ENCODE results near the gene HCRT. TPM values are rescaled to one million over a fixed set of nuclear protein-coding genes. Genes with fewer than 3 reads are reported as not detected.

The HCRT gene
- total and polyA plus RNA-seq, 12 donors = not detected

DNA sequence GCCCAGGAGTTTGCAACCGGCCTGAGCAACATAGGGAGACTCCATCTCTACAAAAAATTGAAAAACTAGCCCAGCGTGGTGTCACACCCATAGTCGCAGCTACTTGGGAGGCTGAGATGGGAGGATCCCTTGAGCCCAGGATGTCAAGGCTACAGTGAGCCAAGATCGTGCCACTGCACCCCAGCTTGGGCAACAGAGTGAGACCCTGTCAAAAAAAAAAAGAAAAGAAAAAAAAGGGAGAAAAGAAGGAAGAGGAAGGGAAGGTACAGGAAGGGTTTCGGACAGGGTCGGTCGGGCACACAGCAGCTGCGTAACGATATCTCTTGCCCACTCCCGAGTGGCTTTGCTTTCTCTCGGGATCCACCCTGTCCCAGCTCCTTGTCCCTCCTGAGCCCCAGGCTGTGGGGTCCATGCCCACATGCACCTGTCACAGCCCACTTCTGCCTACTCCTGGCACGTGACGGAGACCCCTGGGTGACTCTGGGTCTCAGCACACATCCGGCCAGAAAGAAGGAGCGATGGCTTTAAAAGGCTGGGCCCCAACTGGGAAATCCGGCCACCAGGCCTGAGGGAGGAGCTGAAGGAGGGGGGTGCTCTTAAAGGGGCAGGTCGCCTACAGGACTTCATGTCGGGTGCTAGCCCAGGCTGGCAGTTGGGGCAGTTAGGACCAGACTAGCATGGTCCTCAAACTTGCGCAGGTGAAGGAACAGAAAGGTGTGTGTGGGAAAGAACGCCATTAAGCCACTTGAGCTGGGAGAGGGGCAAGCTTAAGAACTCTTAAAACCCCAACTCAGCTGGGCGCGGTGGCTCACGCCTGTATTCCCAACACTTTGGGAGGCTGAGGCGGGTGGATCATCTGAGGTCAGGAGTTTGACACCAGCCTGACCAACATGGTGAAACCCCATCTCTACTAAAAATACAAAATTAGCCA lies 9.0 kb upstream of the HCRT start, which contains the start of gene GHDC:
Gene GHDC (minus strand): TSS at position 526 of the 931 bp plus-strand sequence. CDS start 913 bp downstream, outside the sequence.
- ATAC-seq (peak; percentile 89 to 97 (median 96)), DNase-seq (peak; percentile 80 to 88)
- H3K27ac ChIP-seq = peak within 1 kb of the TSS; percentile 12 to 93 (median 82)
- H3K4me1 ChIP-seq = peaks cover 6 to 28% (median 16%) of the 10 kb centered on the region in 9 donors
- H3K27me3 ChIP-seq = no peaks in the 10 kb centered on the region
- H3K36me3 ChIP-seq = peaks cover 0 to 20% (median 0%) of the 10 kb centered on the region in 9 donors
- H3K4me3 ChIP-seq = peak within 1 kb of the TSS; percentile 39 to 83 (median 64)
- H3K9me3 ChIP-seq = no peaks in the 10 kb centered on the region
- no peak for TF ChIP-seq CTCF (IDR thresholded peaks at IDR 0.05)
- intact Hi-C loops (cut with DNase I) = no loop called here
- WGBS, 2 donors = 29 to 34% methylated on average over 24 of the region's 24 CpGs

DNA sequence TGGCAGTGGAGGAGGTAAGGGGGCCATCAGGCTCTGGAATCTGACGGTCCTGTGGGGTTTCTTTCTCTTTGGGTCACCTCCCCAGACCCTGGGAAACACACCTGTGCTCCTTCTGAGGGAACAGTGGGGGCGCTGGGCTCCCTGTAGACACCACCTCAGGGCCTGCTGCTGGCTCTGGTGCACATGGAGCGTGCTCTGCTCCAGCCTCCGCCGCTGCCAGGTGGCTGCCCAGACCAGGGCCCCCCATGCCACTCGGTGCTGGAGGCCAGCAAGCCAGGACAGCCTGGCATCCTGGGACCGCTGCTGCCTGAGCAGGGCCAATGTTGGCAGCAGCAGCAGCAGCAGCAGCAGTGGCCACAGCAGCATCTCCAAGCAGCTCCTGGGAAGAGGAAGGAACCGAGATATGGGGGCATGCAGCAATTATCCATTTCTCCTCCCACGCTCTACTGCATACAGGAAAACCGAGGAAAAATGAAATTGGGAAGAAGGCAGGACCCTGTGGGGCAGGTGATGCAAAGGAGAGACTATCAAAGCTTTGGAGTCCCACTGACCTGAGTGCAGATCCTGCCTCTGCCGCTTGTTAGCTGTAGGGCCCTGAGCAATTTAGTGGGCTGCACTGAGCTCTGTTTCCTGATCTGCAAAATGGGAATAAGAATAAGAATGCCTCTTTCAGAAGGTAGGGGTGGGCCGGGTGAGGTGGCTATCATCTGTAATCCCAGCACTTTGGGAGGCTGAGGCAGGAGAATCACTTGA lies 8.1 kb upstream of the HCRT start:
- Histone ChIP-seq H3K4me1 (peaks cover 6 to 29% (median 16%) of the 10 kb centered on the region in 9 donors), H3K36me3 (peaks cover 0 to 20% (median 0%) of the 10 kb centered on the region in 9 donors), H3K9me3 (no peaks in the 10 kb centered on the region), H3K27me3 (no peaks in the 10 kb centered on the region), H3K27ac (peak overlapping the region in 9 of 10 donors; percentile 67 to 93 (median 83)), H3K4me3 (peak overlapping the region; percentile 39 to 83 (median 64))
- ATAC-seq (peak in 1 of 8 donors; percentile 8), DNase-seq (no peak)
- intact Hi-C loops (cut with DNase I) = no loop called here
- no peak for TF ChIP-seq CTCF (IDR thresholded peaks at IDR 0.05)
- 77 to 82% methylated on average over 12 of the region's 12 CpGs for WGBS, 2 donors

DNA sequence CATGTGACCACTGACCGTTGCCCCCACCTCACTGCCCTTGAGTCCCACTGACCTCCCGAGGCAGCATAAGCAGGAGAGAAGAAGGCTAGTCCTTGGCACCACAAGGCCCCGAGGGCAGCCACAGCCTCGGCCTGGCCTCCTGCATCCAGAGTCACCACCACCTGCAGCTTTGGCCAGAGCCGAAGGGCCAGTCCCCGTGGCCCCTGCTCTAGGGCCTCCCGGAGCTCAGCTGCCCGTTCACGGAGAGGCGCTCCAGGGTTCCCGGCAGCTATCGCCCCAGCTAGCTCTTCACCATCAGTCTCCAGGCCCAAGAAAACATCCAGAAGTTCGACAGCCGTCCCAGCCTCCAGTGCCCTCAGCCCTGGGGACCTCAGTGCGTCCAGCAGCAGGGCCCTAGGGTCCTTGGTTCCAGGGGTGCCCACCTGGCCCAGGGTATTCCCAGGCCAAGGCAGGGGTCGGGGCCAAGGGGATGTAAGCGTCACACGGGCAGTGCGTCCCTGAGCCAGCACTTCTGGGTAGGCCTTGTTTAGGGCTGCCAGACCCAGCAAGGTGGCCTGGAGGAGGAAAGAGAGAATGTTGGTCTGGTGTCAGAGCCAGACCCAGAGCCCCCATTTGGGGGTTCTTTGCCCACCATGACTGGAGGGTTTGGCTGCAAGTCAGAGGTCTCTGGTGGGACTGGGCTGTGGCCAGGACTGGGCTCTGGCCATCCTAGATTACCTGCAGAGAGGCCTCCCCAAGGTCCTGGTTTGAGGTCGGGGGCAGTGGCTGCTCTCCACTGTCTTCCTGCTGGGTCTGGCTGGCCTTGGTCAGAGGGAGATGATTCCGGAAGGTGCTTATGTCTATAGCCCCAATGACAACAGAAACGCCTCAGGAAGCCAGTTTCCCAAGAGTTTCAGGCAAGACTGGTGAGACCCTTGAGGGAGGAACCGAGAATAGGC lies 7.2 kb upstream of the HCRT start:
- TF ChIP-seq CTCF (IDR thresholded peaks at IDR 0.05) = no peak
- Histone ChIP-seq H3K9me3 (no peaks in the 10 kb centered on the region), H3K36me3 (peaks cover 0 to 20% (median 0%) of the 10 kb centered on the region in 9 donors), H3K27me3 (no peaks in the 10 kb centered on the region), H3K4me3 (peak overlapping the region in 1 of 10 donors; percentile 82), H3K4me1 (peaks cover 6 to 32% (median 16%) of the 10 kb centered on the region in 9 donors), H3K27ac (peak overlapping the region in 1 of 10 donors; percentile 10)
- DNase-seq (no peak), ATAC-seq (no peak)
- intact Hi-C loops (cut with DNase I) = no loop called here
- 91 to 94% methylated on average over 23 of the region's 23 CpGs for WGBS, 2 donors

Data from heart right ventricle (tissue), 16 donors.